Fibroblast of villous mesenchyme (primary cell): ENCODE measurements around the gene DAP. TPM values are rescaled to one million over a fixed set of nuclear protein-coding genes. Genes with fewer than 3 reads are reported as not detected.
A peak's percentile ranks its signal among the peaks of the same experiment; 100 is the strongest.

ENCODE experiments used
- DNase-seq: peaks from one replicate; pipeline ENCODE4 v3.0.0-alpha.2; 2010; ENCODE audit warnings: low read depth
- H3K4me3 ChIP-seq: 2 replicates; pipeline ENCODE4 v1.5.1; 2011; ENCODE audit warnings: low read depth, mild to moderate bottlenecking, low read length
- CTCF ChIP-seq: IDR thresholded peaks from 2 replicates; pipeline ENCODE4 v1.5.1; 2012; ENCODE audit warnings: low read depth, mild to moderate bottlenecking, low read length; ENCODE audit not compliant: insufficient read depth
- total RNA-seq: library from RNA; depleted of rRNA; stranded (reverse); fragments of >200 nt; gene quantifications from 2 replicates; pipeline ENCODE4 v1.2.3, GENCODE V29; 2012

DAP gene
- total RNA-seq, 1 donor = 43.2 TPM

DNA sequence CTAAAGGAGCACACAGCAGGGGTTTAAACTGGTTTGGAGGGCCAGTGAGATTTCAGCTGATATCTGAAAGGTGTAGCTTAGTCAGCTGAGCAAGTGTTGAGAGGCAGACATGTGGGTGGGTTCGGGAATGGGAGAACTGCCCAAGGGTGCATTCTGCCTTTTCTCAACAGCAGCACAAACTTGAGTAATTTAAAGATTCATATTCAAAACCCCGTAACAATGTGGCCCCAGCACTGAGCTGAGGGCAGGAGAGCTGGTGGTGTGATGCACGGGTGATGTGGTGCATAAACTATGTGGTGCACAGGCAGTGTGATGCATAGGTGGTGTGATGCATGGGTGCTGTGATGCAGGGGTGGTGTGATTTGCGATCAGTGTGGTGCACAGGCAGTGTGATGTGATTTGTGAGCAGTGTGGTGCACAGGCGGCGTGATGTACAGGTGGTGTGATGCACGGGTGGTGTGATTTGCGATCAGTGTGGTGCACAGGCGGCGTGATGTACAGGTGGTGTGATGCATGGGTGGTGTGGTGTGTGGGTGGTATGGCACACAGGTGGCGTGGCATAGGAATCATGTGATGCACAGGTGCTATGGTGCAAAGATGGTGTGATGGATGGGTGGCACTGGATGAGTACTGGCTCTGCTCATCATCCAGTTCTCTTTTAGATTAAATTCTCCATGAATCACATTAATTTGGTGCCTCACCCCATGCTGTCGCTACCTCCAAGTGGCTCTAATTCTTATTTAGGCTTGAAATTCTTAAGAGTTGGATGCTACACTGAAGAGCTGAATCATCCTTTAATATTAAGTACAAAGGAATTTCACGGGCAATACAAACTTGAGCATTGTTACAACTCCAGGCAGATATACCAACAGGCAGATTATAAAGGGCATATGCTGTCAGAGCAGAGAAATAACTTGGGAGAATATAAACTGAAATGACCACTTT, 53.6 kb downstream of the DAP start:
- no peak for DNase-seq
- no peak overlapping the region for H3K4me3 ChIP-seq
- TF ChIP-seq CTCF = no peak

DNA sequence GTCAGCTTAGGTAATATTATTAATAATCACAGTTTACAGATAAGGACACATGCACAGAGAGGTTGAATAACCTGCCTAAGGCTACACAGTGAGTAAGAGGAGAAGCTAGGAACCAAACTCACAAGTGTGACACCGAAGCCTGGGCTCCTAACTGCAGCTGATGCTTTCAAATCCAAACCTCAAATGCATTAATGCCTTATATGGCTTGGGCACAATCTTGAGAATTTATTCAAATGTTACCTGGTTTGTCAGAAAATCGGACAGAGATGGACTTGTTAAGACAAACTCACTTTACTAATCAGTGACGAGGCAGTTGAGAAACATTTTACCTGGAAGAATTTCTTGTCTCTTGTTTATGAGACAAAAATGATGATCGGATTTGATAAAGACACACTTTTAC, 54.7 kb downstream of the DAP start:
- no peak for DNase-seq
- no peak overlapping the region for H3K4me3 ChIP-seq
- no peak for TF ChIP-seq CTCF

- no peak for DNase-seq
- no peak for TF ChIP-seq CTCF
- H3K4me3 ChIP-seq = no peak overlapping the region
Measured at GRCh38 chr5:10705747-10706146, 55.3 kb downstream of the DAP start.

DNA sequence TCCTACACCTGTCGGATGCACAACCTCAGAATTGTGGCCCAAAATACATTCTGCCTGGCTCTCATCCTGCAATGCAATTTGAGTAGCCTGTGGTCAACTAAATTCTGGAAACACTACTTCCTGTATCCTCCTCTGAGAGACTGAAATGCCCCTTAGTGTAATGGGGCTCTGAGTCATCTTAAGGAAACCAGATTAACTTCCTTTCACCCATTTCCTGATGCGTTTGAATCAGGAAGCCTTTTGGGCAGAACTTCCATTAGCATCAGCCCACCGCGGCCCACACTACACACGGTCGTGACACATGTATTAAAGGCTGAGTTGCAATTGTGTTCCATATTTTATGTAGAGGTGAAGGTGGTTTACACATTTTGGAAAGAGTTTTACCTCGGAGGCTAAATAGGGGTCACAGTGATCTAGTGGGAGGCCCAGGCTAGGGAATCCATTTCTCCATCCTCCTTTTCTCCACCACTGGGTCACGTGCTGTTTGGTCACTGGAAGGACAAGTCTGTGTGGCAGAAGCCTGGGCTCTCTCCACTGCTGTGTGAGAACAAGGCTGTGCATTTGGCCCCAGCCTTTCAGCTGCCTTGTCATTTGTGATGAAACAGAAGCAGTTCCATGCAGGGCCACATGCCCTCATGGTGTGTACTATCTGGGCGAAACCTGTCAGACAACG, 55.9 kb downstream of the DAP start:
- no peak for TF ChIP-seq CTCF
- no peak overlapping the region for H3K4me3 ChIP-seq
- peak; percentile 73 for DNase-seq

DNA sequence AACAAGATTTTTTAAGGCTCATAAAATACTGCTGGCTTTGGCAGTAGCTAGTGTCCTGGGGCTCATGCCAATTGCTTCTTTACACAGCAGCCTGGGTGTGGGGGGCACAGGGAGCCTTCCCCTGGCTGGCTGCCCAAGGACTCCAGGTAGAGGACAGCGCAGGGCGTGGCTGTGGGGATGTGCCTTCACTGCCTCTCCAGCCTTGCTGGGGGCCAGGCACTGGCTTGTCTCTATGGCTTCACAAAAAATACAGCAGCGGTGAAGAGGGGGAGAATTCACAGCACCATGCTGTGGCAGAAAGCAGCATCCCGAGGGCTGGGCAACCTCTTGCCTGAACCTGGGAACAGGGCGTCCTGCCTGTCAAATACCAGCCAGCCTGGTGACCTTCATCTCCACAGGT, 57.4 kb downstream of the DAP start:
- TF ChIP-seq CTCF = no peak
- DNase-seq = no peak
- H3K4me3 ChIP-seq = no peak overlapping the region

DNA sequence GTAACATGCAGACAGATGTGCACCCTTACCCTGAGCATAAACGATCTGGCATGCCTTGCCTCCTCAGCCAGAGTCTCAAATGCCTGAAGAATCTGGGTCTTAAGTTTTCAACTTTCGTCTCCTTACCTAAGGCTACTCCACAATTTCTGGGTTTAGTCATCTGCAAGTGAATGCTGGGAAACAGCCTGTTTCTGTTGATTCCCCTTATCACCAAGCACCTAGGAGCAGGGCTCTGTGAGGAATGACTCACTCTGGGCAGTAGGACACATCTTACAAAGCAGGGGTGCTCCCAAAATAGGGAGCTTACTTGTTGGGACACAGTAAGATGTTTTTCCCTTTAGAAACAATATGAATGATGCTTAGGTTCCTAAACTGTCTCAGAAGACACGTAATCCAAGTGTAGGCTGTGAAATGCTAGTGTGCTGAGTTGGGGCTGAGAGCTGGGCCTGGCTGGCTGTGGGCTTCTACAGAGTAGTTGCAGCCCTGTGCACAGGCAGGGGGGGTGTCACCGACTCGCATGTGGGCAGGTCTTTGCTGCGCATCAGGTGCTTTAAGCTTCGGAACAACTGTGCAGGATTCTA, 58.0 kb downstream of the DAP start:
- TF ChIP-seq CTCF = no peak
- H3K4me3 ChIP-seq = no peak overlapping the region
- DNase-seq = peak; percentile 82
